HG03442 (cell line): ENCODE data around the gene BEGAIN.

Source experiments
- ATAC-seq: cut with Tn5 transposase; IDR thresholded peaks from one replicate; pipeline ENCODE4 v1.9.1; 2021; ENCODE audit warnings: mild to moderate bottlenecking, moderate library complexity; ENCODE audit not compliant: unreplicated experiment

BEGAIN gene

DNA sequence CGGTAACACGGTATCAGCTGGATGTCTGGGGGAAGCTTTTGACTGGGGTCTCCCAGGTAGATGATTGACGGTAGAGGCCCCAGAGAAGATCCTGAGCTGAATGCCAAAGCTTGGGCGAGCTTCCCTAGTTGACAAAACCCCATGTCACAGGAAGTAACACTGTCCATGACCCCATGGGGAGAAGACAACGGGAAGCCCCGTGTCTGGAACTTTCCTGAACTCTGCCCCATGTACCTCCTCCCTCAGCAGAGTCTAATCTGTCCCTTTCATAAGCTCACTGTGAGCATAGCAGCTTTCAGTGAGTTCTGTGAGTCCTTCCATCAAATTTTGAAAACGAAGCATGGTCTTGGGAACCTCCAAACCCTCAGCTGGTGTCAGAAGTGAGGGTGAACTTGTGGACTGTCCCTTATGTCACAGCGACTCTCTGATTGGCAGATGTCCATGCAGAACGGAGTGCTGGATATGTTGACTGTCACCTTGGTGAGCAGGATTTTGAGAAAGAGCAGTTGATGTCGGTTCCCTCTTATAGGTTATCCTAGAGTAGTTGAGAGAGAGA lies 29.7 kb upstream of the BEGAIN start:
- no peak for ATAC-seq

DNA sequence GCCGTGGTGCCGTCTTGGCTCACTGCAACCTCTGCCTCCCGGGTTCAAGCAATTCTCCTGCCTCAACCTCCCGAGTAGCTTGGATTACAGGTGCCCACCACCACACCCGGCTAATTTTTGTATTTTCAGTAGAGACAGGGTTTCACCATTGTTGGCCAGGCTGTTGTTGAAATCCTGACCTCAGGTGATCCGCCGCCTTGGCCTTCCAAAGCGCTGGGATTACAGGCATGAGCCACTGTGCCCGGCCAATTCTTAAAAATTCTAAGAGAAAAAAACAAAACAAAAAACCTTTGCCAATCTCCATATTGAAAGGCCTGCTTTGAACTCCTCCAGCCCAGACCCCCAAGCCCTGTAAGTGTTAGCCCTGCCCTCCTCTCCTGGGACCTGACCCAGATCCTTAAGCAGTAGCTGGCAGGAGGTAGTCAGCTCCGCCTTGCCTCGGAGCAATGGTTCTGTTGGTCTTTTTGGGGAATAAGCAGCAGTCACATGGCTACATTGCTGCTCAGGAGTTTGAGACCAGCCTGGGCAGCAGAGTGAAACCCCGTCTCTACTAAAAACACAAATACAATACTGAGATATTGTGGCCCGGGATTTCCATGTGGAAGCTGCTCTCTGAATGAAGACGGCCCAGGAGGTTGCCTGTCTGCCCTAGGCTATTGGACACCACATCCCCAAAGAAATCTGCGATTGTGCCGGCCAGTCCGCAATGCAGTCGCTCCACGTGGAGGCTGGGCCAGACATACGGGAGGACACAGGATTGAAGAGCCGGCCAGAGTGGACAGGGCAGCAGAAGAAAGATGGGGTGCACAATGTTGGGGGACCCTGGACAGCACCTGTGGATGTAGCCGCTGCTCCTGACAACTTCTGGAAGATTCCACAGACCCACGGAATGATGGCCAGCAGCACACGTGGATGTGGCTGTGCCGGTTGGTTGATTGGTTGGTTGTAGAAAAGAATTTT lies 28.8 kb upstream of the BEGAIN start:
- ATAC-seq: no peak

DNA sequence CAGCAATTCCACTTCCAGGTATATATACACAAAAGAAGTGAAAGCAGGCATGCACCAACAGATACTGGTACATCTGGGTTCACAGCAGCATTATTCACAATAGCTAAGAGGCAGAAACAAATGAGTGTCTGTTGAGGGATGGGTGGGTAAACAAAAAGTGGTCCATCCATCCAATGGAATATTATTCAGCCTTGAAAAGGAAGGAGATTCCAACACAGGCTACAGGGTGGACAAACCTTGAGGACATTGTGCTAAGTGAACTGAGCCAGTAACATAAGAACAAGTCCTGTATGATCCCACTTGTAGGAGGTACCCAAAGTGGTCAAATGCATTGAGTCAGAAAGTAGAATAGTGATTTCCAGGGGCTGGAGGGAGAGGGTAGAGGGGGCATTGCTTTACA lies 27.6 kb upstream of the BEGAIN start:
- ATAC-seq: no peak

DNA sequence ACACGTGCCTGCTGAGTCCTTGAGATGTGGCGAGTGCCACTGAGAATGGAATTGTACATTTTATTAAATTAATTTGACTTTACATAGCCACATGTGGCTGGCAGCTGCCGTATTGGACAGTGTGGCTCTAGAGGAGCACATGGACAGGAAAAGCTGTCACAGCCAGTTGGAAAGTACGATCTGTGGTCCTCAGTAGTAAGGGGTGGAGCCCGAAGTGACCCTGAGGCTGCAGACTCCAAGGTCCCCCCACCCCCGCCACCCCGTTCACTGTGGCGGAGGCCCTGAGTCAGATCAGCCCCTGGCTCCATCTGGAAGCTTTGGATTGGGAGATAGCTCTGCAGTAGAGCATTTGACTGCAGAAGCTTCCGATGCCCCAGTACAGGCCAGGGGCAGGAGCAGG lies 25.8 kb upstream of the BEGAIN start:
- no peak for ATAC-seq

DNA sequence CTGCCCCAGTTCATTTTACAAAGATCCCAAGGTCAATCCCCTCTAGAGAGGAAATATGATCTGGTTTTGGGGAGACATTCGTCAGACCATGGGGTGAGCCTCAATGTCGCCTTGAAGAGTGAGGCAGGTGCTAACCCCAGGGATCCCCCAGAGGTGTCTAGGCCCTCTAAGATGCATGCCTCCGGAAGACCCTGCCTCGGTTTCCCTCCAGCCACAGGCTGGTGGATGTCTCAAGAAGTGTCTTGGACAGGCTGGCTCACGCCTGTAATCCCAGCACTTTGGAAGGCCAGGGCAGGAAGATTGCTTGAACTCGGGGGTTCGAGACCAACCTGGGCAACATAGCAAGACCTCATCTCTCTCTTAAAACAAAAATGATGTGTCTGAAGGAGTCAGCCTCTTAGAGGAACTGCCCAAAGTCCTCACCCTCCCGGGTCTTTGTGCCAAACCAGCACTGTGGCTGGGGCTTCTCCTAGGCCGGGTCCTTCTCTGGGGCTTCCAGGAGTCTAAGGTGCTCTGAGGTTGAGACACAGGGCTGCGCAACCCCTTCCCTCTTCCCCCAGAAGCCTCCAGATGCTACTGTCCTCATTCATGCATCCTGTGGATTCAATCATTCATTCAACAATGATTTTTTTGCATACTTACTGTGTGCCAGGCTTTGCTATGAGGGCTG lies 24.7 kb upstream of the BEGAIN start:
- ATAC-seq: no peak

DNA sequence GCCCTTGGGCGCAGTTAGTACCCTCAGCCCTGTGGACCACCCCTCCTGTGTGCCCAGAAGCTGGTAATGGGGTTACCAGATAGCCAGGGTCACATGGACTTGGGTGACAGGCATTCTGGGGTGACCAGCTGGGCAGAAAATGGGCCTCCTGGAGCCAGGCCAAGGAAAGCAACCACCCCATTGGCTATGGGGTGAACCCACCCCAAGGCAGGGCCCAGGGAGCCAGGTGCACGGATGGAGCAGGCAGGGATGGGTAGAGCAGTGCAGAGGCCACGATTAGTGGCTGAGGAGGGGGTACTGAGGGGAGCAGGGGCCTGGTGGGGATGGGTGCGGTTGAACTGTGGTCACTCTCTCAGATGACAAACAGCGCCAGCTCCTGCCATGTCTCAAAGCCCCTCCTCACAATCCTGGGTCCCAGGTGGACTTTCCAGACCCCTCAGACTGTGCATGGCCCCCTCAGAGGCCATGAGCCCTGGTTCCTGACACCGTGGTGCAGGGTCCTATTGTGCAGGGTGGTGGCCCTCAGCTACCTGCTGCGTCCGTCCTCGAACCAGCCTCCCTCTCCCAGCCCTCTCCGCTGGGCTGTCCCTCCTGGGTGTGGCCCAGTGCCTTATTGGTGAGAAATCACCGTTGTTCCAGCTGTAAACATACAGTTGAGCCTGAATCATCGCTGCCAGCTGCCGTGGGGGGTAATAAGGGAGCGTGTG lies 23.4 kb upstream of the BEGAIN start:
- no peak for ATAC-seq

DNA sequence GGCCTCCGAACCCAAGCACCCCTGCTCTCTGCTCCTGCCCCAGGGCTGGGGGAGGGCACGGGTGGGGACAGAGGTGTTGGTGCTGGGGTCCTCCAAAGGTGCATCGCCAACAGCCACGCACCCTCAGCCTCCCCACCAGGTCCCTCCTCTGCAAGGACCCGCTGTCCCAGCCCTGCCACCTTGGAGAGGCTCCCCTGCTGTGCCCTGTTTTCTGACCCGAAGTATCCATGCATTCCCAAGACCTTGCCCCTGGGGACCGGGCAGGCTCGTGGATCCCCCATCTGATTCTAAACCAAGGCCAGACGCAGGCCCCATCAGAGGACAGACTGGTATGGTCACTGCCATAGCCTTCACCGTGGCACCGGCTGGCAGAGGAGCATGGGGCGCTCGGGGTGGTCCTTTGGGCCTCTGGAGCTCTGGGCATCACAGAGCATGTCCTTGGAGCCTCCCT lies 22.7 kb upstream of the BEGAIN start:
- ATAC-seq: no peak

DNA sequence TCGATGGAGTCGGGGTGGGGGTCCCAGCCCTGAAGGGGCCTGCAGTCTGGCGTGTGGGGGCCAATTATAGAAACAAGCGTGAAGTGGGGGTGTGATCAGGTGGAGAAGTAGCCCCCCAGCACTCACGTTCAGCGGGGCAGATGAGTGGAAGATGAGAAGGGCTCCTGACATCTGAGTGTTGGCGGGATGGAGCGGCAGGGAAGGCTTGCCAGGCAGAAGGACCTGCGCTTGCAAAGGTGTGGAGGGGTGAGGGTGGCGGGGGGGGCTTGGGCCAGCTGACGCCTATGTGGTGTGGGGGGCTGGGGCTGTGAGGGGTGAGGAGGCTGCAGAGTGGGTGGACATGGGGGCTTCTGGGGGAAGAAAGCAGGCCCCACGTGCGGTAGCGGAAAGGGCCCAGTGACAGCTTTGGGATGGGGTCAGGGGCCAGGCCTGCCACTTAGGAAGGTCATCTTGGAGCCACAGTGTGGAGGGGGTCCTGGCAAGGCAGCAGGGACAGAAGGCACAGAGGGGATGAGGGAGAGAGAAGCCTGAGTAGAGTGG lies 22.2 kb upstream of the BEGAIN start:
- no peak for ATAC-seq

DNA sequence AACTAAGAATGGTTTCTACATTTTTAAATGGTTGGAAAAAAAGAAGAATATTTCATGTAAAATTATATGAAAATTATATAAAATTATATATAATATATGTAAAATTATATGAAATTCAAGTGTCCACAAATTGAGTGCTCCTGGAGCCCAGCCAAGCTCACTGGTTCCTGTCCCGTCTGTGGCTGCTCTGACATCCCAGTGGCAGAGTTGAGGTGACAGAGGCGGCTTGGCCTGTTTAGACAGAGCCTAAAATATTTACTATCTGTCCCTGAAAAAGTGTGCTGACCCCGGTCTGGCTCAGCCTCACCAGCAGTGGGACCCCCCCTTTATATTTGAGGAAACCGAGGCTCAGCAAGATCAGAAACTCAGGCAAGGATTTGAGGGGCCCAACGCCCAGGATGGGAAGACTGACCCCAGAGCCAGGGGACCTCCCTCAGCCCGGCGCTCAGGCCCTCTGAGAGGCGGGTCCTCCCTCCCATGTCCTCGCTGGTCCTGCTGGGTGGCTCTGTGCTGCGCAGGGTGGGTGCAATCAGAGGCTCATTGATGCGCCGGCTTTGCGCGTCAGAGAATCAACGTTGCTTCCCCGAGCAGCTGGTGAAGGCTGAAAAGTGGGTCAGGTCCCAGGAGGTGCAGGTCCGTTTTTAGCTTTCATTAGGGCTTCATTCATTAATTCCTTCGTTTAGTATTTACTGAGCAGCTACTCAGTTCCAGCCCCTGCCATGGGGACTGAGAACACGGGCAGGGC lies 21.5 kb upstream of the BEGAIN start:
- no peak for ATAC-seq

DNA sequence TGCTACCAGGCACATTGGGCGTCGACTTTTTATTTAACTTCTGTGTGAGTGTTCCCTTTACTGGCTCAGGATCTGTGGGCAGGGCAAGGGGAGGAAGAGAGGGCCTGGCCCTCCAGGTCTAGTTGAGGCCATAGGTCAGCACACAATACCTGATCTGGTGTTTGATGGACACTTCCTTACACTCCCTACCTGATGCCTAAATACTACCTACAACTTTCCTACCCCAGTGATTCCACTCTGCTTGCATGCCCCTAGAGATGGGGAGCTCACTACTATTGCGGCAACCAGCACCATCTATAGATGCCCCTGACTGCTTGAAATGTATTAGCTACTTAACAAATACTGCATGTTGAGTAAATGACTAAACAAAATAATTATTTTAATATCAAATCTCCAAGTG lies 20.8 kb upstream of the BEGAIN start:
- no peak for ATAC-seq

DNA sequence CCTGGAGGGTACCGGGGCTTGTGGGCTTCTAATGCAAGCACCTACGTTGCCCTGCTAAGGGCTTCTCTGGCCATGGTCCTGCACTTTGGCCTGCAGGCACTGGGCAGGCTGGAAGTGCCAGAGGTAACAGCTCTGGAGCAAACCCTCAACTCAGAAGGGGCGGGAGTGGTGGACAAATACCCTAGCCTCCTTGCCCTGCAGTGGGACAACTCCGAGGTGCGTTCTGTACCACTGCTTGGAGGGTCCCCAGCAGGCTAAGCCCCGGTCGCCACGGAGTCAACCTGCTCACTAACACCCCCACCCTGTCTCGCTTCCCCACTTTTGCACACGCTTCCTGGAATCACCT lies 20.4 kb upstream of the BEGAIN start:
- ATAC-seq: no peak

DNA sequence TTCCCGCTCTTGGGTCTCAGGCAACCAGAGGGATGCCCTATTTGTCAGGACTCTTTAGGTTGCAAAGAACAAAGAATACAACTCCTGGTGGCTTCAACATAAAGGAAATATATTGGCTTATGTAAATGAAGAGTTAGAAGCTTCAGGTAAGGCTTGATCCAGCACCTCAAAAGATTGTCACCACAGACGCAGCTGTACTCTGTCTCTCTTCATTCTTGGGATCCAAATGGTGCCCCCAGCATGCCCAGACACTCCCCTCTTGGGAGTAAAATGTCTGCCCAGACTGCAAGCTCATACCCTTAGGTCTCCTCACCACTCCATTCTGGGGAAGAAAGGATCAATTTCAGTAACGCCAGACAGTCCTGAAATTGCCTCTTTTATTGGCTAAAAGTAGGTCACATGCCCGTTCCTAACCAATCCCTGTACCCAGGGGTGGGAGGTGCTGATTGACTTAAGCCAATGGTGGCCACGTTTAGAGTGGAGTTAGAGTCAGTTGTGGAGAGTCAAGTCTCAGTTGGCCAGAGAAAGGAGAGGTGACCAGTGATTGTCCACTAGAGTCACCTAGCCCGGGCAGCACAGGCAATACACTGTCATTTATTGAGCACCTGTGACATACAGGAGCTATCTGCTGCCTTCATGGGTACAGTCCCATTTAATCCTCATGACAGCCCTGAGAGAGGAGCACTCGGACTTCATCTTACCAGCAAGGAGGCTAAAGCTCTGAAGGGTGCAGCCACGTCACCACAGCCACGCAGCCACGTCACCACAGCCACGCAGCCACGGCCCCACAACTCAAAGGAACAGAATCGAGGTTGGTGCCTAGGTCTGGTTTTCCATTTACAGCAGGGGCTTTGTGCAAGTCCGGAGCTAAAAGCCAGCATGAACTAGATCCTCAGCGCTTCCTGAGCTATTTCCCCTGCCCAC lies 19.7 kb upstream of the BEGAIN start:
- ATAC-seq: no peak

DNA sequence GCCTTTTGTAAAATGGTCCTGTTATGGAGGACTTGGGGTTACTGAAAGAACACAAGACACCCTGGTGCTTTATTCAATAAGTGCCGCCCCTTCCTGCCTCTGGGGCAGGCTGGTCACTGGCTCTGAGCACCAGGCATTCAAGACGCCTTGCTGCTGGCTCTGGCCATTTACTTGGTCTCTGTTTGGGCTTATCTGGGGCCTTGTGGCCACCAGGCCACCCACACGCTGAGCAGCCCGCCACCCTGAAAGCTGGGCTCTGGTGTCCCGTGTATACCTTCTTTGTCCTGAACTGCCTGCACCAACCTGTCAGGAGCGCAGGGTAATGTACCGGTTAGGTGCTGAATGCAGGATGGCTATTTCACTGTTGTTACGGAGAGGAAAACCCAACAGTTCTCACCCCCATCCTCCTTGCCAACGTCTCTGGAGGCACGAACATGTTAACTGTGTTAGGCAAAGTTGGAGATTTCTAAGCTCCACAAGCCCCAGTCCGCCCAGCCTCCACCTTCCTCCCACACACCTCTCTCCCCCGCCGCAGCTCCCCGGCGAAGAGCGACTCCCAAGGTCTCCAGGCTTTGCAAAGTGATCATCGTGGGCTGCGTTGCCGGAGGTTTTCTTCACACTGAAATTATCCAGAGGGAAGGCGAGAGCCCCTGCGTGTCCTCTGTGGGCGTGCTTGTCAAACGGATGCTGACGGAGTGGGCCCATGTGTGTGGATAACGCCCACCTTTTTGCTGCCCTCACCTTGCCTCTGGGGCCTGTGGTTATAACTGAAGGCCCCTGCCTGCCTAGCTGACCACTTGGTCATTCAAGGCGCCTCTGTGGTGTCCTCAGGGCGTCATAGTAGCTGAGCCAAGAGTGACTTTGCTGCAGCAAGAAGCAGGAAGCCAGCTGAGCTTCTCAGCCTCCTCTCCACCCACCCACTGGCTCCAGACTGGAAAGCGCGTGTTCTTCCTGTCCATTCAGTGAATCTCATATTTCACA lies 18.8 kb upstream of the BEGAIN start:
- ATAC-seq: no peak

DNA sequence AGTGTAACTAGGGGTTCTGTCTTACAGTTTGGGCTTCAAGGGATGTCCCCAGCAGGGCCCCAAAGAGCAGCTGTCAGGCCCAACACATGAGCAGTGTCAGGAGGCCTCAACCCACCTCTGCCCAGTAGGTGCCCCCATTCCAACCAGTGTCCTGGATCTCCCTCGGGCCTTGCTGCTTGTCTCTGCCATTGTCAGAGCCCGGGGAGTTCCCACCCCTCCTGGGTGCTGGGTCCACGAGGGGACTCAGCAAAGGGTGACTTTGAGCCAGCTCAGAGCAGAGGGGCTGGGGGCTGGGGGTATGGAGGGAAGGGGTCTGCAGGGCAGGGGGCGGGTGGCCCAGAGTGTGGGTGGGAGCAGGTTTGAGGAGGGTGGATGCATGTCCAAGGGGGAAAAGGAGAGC lies 18.0 kb upstream of the BEGAIN start:
- no peak for ATAC-seq

DNA sequence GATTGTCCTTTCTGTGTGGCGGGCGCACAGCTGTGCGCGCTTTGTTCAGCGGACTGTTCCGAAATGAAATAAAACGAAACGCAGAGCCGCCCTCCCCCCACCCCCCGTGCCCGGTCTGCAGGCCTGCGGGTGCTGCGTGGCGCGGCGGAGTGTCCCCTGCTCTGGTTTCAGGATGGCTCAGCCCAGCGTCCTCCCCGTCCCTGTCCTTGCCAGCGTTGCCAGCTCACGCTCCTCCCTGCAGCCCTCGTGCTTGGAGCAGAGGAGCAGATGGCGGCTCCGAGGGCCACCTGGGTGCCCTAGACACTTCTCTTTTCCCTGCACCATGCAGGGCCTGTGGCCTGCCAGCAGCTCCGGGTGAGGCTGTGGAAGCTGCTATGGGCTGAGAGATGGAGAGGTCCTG lies 17.5 kb upstream of the BEGAIN start:
- ATAC-seq: no peak

DNA sequence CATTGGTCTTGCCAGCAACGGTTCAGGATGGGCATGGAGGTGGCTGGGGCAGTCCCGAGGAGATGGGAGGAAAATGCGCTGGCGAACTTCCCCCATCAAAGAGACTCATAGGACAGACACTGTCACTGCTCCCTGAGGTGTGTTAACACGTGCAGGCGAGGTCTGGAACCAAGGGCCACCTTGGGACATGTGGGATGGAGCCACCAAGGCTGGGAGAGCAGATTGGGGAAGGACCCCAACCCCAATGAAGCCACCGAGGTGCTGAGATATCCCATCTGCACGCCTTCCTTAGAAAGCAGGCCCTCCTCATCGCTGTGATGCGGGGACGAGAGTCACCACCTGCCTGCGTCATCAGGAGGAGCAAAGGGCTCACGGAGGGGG lies 16.9 kb upstream of the BEGAIN start:
- ATAC-seq: no peak

DNA sequence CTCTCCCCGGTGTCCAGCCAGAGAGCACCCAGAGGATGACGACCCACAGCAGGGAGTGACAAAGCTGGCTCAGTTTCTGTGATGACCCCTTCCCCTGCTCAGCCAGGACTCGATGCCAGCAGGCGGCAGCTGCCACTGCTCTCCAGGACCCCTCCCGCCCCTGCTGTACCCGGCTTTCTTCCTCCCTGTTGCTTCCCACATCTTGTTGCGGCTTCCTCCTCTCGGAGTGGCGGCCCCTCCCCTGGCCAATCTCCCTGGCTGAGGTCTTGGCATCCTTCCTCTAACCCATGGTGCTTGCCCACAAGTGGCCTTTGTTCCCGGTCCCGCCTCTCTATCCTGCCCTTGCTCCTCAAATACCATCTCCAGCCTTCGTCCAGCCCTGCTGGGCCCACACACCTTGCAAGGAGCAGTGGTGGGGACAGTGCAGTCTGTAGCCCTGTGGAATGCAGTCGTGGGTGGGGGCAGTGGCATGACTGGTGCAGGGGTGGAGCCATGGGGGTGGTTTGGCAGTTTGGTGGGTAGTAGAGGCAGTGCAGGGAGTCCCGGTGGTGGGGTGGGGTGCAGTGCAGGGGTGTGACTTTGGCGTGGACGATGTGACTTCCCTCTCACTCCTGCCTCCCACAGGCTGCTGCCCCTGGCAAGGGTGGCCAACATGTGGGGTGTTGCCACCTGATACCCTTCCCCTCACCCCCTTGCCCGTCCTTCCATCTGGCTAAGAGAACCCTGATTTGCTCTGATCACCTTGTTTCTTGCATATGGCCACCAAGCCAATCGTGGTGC lies 16.3 kb upstream of the BEGAIN start:
- no peak for ATAC-seq
